ENCODE measurements around the gene EVL. TPM values are rescaled to one million over a fixed set of nuclear protein-coding genes. Genes with fewer than 3 reads are reported as not detected.
"Not testable (repeated sequence)": the region's sequence is repeated elsewhere in the genome, so short reads cannot be mapped to it uniquely, and the experiment has no call there.

EVL gene
- total RNA-seq, 1 experiment from 2014 or later: 23.4 TPM

- DNase-seq (ENCODE audit: extremely low read depth, low read depth): no peak
Measured at GRCh38 chr14:100156776-100157175, 91.6 kb downstream of the EVL start.

- not testable (repeated sequence) for DNase-seq (ENCODE audit: extremely low read depth, low read depth)
Measured at GRCh38 chr14:100157548-100158232, 92.5 kb downstream of the EVL start.

- no peak for DNase-seq (ENCODE audit: extremely low read depth, low read depth)
Measured at GRCh38 chr14:100158566-100159093, 93.4 kb downstream of the EVL start.

GRCh38 chr14:100159094-100159864 lies 94.1 kb downstream of the EVL start, which contains the start of gene DEGS2:
Gene DEGS2 (minus strand): TSS chr14:100159645. CDS start chr14:100159587, 58 bp downstream.
- no peak for DNase-seq (ENCODE audit: extremely low read depth, low read depth)

GRCh38 chr14:100159865-100160533 lies 94.8 kb downstream of the EVL start:
- DNase-seq (ENCODE audit: extremely low read depth, low read depth): no peak

- no peak for DNase-seq (ENCODE audit: extremely low read depth, low read depth)
Measured at GRCh38 chr14:100160534-100160916, 95.3 kb downstream of the EVL start.

- DNase-seq (ENCODE audit: extremely low read depth, low read depth): no peak
Measured at GRCh38 chr14:100165376-100165775, 100.2 kb downstream of the EVL start.

GRCh38 chr14:100165831-100166440 lies 100.7 kb downstream of the EVL start:
- no peak for DNase-seq (ENCODE audit: extremely low read depth, low read depth)

- DNase-seq (ENCODE audit: extremely low read depth, low read depth): no peak
Measured at GRCh38 chr14:100168506-100168905, 103.3 kb downstream of the EVL start.

- DNase-seq (ENCODE audit: extremely low read depth, low read depth): no peak
Measured at GRCh38 chr14:100170880-100171279, 105.7 kb downstream of the EVL start.

- no peak for DNase-seq (ENCODE audit: extremely low read depth, low read depth)
Measured at GRCh38 chr14:100172811-100173210, 107.6 kb downstream of the EVL start.

- no peak for DNase-seq (ENCODE audit: extremely low read depth, low read depth)
Measured at GRCh38 chr14:100173353-100173752, 108.1 kb downstream of the EVL start.

- no peak for DNase-seq (ENCODE audit: extremely low read depth, low read depth)
Measured at GRCh38 chr14:100176811-100177327, 111.6 kb downstream of the EVL start.

- no peak for DNase-seq (ENCODE audit: extremely low read depth, low read depth)
Measured at GRCh38 chr14:100178691-100179090, 113.5 kb downstream of the EVL start.

GRCh38 chr14:100180671-100181070 lies 115.4 kb downstream of the EVL start:
- not testable (repeated sequence) for DNase-seq (ENCODE audit: extremely low read depth, low read depth)

- DNase-seq (ENCODE audit: extremely low read depth, low read depth): not testable (repeated sequence)
Measured at GRCh38 chr14:100181876-100182551, 116.8 kb downstream of the EVL start.

GRCh38 chr14:100187247-100187833 lies 122.1 kb downstream of the EVL start:
- DNase-seq (ENCODE audit: extremely low read depth, low read depth): no peak

- DNase-seq (ENCODE audit: extremely low read depth, low read depth): no peak
Measured at GRCh38 chr14:100188392-100189030, 123.3 kb downstream of the EVL start.

GRCh38 chr14:100190126-100190525 lies 124.9 kb downstream of the EVL start:
- no peak for DNase-seq (ENCODE audit: extremely low read depth, low read depth)

All from NCI-H460 (cell line).